IPS-18c (cell line): ENCODE measurements around the gene CUBN.

Experiments used
- H3K4me3 ChIP-seq: 2 replicates; pipeline ENCODE4 v1.7.0; 2013; ENCODE audit warnings: low read depth, mild to moderate bottlenecking, low read length, moderate library complexity; ENCODE audit not compliant: insufficient read depth
- H3K9me3 ChIP-seq: one replicate; pipeline ENCODE4 v1.6.1; 2013; ENCODE audit warnings: mild to moderate bottlenecking, low read length, moderate library complexity; ENCODE audit not compliant: control insufficient read depth, insufficient read depth

CUBN gene

GRCh38 chr10:16776896-16777295 lies 352.7 kb downstream of the CUBN start:
- no peaks in the 10 kb centered on the region for H3K9me3 ChIP-seq
- no peak overlapping the region for H3K4me3 ChIP-seq
